ENCODE measurements around the gene TTLL9. TPM values are rescaled to one million over a fixed set of nuclear protein-coding genes. Genes with fewer than 3 reads are reported as not detected.

The TTLL9 gene
- total and polyA plus RNA-seq, 2 of the 13 experiments (the other 11 are each of a cell fraction or from before 2014, with no cell fraction given) = not detected

- TF ChIP-seq, protein P1, sequence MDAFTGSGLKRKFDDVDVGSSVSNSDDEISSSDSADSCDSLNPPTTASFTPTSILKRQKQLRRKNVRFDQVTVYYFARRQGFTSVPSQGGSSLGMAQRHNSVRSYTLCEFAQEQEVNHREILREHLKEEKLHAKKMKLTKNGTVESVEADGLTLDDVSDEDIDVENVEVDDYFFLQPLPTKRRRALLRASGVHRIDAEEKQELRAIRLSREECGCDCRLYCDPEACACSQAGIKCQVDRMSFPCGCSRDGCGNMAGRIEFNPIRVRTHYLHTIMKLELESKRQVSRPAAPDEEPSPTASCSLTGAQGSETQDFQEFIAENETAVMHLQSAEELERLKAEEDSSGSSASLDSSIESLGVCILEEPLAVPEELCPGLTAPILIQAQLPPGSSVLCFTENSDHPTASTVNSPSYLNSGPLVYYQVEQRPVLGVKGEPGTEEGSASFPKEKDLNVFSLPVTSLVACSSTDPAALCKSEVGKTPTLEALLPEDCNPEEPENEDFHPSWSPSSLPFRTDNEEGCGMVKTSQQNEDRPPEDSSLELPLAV (CRISPR knock-in tag; conservative IDR thresholded peaks at IDR 0.05; ENCODE audit: low read depth) = no peak
Measured at GRCh38 chr20:31933698-31934097, 63.3 kb downstream of the TTLL9 start (continued).

DNA sequence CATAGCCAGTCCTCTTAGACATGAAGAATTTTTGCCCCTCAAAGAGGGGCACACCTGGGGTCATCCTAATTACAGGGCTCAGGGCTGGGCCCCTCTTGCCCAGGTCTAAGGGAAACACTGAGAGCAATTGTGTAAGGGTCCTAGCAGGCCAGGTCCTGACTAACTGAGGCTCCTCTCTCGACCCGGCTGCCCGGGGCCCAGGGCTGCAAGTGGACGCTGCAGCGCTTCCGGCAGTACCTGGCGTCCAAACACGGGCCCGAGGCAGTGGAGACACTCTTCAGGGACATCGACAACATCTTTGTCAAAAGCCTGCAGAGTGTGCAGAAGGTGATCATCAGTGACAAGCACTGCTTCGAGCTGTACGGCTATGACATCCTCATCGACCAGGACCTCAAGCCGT, 64.1 kb downstream of the TTLL9 start:
- Histone ChIP-seq H3K79me2 (ENCODE audit: insufficient read depth, low read length) (no peaks in the 10 kb centered on the region), H3K4me1 (ENCODE audit: insufficient read depth, low read length) (no peaks in the 10 kb centered on the region), H3K4me2 (ENCODE audit: low read depth, low read length) (no peak overlapping the region), H3K27ac (ENCODE audit: extremely low read length, insufficient read depth, low read length) (no peak overlapping the region), H3K9me3 (ENCODE audit: low read length) (no peaks in the 10 kb centered on the region), H3K4me3 (replicated peaks in 1 of 3; ENCODE audit: insufficient read depth in 1 of 3, low read depth in 2 of 3, low read length in 3 of 3) (no peak overlapping the region), H3K9ac (ENCODE audit: insufficient read depth, low read depth, low read length) (no peak overlapping the region), H3K36me3 (replicated peaks in 1 of 2; ENCODE audit: control insufficient read depth in 1 of 2, insufficient read depth in 2 of 2, low read length in 2 of 2) (no peaks in the 10 kb centered on the region), H3K27me3 (ENCODE audit: control insufficient read depth in 1 of 2, insufficient read depth in 2 of 2, low read length in 2 of 2) (peaks cover 0 to 15% of the 10 kb centered on the region in 2 experiments; a peak in 2 of 5 replicates), H4K20me1 (ENCODE audit: insufficient read depth, low read length) (no peaks in the 10 kb centered on the region), H2AFZ (ENCODE audit: low read length) (no peak overlapping the region)
- ATAC-seq (peak; percentile 13; the same call in 2 of the 3 replicates), FAIRE-seq (no peak), DNase-seq (ENCODE audit: low spot score) (no peak)
- ChIA-PET CTCF (ENCODE audit: low intra/inter-chr PET ratio, low total read pairs) (no interaction called here), POLR2A (no interaction called here)
- TF ChIP-seq ZNF768 (CRISPR knock-in tag; IDR thresholded peaks at IDR 0.05) (peak; percentile 22; the same call in 1 of the 2 replicates), ZNF274 (CRISPR knock-in tag; IDR thresholded peaks at IDR 0.05) (no peak), AGO2 (optimal IDR thresholded peaks at IDR 0.05; ENCODE audit: low read depth, low read length) (no peak)
- in situ Hi-C loops (cut with HindIII; ENCODE audit: extremely low pct_ligation_motif_present, low pct_unique_long_range_greater_than_20kb) (no loop called here), intact Hi-C loops (cut with micrococcal nuclease; ENCODE audit: unreplicated experiment) (no loop called here)
- no TSS peak for BruUV-seq (replicated peaks)
- WGBS (ENCODE audit: low lambda C conversion rate) = 18% methylated on average over 13 of the region's 14 CpGs

All from HepG2 (cell line).